NCI-H82 (cell line): Measurements from ENCODE around the gene ATP11A.
"Not testable (repeated sequence)": the region's sequence is repeated elsewhere in the genome, so short reads cannot be mapped to it uniquely, and the experiment has no call there.

Experiments used
- DNase-seq: peaks from one replicate; lab custom pipeline; 2025; lab: John Stamatoyannopoulos, UW

The ATP11A gene

DNA sequence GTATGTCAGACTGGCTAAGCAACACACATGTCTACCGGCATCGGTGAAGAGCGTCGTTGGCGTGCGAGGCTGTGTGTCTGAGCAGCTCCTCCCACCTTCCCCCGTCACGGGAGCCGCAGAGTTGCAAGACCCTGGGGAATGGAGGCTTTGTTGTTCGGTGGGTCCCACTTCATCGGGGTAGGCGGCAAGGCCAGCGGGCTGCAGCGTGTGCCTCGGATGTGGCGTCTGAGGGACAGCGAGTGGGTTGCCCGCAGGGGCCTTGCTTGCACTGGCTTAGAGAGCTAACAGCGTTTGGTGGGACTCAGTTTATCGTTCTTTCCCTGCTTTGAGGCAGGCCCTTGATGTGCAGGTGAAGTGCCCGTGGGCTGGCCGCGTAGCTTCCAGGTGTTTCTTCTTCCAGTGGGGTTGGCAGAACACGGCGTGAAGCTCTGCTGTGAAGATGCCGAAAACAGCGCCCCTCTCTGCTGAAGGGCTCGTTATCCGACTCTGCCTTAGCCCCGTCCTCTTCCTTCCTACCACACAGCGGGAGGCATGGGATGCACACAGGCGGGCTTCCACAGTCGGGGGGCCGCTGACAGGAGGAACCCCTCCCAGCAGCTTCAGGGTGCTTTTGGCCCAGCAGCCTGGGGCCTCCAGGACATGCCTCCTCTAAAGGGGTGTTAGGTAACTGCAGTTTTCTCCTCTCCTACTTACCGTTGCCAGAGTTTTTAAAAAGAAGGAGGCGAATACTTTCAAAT is 85.2 kb downstream of the ATP11A start:
- no peak for DNase-seq

DNA sequence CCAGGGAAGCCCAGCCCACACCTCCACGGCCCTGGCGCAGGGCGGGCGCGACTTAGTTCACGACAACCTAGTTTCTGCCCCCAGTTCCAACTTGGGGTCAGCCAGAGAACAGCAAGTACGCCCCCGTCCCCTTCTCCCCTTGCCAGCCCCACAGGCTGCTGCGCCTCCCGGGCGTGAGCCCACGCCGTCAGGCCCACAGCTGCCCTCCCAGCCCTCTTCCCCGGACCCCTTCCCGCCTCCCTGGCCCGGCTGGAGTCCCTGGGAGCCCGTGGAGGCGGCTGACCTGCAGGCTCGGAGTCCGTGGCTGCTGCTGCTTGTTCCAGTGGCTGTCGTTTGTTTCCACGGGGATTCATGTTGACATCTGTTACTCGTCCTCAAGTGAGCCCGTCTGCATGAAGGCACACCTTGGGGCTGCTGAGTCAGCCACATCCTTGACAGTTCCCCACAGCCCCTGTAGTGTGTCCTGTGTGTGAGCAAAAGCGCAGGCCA is 86.0 kb downstream of the ATP11A start:
- DNase-seq = no peak

DNA sequence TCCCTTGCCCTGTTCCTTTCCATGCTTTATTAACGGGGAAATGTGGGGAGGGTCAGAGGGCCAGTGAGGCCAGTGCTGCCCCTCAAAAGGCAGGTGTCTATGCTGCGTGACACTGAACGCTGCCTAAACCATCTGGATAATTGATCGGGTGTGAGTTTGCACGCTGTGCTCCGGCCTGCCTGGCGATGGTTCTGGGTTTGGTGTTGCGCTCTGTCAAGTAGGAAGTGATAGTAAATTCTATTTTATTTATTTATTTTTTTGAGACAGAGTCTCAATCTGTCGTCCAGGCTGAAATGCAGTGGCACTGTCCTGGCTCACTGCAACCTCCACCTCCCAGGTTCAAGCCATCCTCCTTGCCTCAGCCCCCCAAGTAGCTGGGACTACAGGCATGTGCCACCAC is 86.5 kb downstream of the ATP11A start:
- no peak for DNase-seq

DNA sequence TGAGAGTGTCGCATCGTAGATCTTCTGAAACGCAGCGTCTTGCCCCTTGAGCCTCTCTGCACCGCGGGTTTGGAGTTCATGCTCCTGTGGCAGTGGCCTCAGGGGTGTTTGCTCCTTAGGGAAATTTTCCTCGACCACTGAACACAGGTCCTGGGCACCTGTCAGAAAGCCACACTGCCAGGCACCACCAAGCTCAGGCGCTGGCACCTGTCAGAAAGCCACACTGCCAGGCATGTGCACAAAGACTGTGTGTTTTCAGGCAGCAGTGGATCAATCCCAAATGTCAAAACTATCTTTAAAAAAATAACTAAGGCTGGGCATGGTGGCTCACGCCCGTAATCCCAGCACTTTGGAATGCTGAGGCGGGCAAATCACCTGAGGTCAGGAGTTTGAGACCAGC is 87.1 kb downstream of the ATP11A start:
- no peak for DNase-seq

DNA sequence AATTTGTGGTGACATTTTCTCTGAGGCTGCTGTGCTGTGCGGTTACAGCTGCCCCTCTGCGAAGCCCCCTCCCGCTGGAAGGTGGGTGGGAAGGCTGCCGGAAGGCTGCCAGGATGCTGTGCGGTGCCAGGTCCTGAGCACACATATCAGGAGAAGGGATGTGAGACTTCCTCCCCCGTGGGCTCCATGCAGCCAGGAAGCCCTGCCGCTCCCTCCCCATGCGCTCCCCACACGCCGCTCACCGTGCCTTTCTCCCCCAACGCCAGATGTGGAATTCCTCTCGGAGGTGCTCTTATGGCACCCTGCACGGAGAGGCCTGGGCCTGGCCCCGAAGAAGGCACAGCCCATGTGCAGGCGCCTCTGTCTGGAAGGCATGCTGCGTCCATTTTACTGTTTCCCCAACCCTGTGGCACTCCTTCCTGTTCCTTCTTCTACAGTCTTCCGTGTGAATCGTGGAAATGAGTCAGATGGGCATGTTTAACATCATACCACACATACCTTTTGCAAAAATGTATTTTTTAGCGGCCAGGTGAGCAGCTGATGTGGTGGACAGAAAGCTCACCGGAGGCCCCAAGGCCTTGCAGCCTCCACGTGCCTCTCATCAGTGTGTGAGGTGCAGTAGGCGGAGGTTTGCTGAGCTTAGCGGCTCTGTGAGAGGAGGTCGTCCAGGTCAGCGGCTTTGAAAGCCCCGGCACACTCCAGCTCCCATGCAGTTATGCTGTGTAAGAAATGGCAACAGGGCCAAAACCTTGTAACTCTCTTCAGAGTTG is 88.0 kb downstream of the ATP11A start:
- DNase-seq = no peak

DNA sequence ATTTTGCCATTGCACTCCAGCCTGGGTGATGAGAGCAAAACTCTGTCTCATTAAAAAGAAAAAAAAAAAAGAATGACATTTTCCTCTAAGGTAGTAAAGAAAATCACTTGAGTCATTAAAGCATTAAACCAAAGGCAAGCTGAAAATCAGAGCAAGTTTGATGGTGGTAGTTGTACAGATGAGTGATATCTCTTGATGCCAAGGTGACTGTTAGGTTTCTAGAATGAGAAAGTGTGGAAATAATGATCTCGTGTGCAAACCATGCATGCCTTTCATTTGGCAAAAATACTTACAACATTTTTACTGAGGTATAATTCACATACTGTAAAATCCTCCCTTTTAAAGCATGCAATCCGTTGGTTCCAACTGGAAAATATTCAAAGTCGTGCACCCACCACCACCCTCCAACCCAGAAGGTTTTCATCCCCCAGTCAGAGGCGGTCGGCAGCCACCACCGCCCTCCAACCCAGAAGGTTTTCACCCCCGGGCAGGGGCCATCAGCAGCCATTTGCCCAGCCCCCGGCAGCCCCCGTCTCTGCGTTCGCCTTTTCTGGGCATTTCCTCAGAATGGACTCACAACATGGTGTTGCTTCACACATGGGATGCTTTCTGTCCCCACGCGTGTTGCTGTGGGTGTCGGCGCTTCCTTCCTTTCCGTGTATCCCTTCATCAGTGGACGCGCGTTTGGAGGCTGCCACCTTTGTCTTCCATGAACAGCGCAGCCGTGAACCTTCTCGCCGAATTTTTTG is 90.2 kb downstream of the ATP11A start:
- no peak for DNase-seq

DNA sequence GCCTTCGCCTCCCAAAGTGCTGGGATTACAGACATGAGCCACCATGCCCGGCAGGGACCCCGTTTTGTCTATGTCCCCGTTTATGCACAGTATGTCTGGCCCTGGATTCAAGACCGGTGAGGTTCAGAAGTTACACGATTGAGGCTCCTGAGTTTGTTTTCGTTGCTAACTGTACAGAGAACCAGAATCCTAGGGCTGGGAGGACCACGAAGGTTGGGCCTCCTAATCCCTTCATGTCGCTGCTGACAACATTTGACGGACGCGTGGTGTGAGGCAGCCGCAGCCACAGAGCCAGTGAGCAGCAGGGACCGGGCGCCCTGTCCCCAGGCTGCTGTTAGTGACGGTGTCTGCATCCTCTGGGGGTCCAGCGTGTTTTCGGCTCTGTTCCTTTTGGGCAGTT is 91.4 kb downstream of the ATP11A start:
- DNase-seq = peak; percentile 19

DNA sequence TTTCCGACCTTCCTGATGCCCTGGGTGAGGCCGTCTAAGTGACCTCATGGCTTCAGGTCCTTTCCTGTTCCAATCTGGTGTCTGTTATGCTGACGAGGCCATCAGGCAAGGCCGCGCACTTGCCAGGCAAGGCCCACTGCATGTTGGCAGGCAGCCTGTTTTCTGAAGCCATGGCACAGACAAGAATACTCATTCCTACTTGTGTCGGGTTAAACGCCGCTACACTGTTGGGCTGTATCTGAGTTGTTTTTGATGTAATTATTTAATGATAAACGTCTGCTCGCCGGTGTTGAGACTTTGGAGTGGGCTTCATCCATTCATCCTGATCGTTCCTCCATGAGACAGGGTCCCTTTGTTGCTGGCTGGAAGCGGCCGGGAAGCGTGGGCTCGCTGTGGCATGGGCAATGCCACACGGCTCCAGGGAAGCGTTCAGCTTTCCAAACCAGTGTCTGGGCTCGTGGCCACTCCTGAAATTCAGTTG is 92.1 kb downstream of the ATP11A start:
- no peak for DNase-seq

DNA sequence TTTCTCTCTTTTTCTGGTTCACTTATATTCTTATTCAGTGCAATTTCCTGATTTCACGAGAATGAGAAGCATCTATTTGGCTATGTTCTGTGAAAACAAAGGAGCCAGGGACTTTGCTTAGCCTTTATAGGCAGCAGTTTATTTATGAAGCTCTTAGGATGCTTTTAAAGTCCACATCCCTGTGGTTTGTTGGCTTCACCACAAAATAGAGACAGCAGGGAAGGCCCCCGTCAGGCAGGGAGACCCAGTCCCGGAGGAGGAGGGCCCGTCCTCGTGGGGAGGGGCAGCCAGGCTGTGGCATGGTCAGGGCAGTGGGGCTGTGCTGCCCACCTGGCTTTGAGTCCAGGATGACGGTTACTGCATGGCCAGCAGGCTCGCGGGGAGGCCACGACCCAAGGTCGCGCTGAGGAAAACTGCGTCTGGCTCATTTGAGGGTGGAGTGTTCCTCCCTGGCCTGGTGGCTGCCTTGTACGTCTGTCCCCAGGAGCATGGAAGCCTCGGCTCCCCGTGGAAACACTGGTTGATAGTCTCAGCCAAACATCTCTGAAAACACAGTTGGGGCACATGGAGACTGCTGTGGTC is 92.7 kb downstream of the ATP11A start:
- DNase-seq = no peak

DNA sequence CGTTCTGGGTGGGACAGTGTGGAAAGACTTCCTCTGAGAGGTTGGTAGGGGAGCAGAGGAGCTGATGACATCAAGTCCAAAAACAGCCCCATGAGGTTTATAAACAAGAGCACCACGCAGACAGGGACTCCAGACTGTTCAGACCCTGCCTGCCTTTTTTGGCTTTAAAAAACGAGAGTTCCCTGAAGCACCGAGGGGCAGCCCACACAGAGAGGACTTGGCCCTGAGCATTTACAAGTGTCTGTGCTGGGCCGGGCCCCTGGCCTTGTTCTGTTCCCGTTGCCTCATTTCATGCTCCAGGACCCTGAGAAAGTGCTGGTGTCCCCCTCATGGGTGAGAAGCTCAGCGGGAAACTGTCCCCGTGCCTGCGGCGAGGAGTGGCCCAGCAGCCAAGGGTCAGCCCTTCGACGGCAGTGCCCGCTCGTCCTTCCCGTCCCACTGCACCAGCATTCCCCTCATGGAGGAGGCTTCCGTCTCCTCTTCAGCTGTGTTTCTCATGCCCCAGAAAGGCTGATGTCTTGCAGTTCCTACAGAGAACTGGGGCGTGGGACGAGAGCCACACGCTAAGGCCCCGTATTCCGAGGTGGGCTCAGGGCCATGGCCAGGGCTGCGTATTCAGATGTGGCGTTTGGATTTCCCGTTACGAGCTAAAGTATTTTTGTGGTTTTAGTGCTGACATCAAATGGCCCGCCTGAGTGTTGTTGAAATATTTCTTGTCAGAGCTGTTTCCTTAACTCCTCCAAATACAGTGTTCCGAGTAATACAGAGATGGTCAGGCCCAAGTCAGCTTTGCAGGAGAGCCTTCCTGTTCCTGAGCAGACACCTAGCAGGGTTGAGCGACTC is 93.5 kb downstream of the ATP11A start:
- no peak for DNase-seq

DNA sequence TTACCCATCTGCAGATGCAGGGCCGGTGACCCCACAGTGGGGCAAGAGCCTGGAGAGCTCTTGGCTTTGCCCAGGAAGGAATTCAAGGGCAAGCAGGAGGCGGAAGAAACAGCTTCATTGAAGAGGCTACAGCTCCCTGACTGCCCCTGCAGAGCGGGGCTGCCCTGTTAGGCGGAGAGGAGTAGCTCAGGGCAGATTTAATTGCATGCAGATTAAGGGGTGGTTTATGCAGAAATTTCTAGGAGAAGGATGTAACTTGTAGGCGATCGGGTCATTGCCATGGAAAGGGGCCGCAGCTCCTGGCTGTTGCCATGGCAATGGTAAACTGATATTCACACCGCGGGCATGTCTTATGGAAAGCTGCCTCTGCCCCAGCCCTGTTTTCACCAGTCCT is 94.1 kb downstream of the ATP11A start:
- DNase-seq = no peak

DNA sequence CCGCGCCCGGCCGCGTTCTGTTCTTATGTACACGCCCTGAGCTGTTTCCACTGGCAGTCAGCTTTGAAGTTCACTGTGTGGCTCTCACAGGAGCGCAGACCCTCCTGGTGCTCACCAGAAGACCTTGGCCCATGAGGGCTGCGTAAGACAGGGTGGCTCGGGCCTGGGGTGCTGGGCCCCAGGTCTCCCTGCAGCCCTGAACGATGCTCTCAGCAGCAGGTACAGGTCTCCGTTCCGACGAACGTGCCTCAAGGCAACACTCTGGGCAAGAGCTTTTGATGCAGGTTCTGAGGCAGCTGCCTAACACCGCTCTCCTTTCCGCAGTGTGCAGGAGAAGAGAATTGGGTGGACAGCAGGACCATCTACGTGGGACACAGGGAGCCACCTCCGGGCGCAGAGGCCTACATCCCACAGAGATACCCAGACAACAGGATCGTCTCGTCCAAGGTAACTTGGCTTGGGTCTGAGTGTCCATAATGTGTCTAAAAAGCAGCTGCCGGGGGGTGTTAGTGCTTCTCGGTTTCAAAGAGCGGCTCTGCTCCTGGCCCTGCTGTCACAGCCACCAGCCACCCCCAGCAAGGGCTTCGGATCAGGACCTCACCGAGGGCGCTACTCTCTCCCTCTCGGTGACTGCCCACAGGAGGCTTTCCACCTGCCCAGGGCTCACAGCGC is 95.1 kb downstream of the ATP11A start:
- DNase-seq = no peak

DNA sequence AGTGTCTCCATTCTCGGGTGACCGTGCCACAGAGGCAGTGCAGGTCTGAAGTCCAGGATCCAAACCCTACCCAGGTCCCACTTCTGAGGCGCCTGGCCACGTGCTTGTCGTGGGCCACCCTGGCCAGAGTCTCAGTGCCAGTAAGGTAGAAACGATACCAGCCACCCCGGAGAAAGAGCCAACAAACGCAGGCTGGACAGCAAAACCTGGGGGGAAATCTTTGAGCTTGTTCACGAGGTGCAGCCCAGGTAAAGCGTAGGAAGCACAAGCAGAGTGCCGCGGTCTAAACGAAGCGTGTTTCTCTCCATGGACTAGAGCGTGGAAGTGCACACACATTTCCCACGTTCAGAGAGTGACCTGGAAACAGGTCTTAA is 95.6 kb downstream of the ATP11A start:
- DNase-seq = no peak

DNA sequence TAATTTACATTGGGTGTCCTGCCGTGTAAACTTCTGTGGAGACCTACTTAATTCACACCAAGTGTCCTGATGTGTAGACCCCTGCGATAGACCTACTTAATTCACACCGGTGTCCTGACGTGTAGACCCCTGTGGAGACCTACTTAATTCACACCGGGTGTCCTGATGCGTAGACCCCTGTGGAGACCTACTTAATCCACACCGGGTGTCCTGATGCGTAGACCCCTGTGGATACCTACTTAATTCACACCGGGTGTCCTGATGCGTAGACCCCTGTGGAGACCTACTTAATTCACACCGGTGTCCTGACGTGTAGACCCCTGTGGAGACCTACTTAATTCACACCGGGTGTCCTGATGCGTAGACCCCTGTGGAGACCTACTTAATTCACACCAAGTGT is 97.0 kb downstream of the ATP11A start:
- not testable (repeated sequence) for DNase-seq

DNA sequence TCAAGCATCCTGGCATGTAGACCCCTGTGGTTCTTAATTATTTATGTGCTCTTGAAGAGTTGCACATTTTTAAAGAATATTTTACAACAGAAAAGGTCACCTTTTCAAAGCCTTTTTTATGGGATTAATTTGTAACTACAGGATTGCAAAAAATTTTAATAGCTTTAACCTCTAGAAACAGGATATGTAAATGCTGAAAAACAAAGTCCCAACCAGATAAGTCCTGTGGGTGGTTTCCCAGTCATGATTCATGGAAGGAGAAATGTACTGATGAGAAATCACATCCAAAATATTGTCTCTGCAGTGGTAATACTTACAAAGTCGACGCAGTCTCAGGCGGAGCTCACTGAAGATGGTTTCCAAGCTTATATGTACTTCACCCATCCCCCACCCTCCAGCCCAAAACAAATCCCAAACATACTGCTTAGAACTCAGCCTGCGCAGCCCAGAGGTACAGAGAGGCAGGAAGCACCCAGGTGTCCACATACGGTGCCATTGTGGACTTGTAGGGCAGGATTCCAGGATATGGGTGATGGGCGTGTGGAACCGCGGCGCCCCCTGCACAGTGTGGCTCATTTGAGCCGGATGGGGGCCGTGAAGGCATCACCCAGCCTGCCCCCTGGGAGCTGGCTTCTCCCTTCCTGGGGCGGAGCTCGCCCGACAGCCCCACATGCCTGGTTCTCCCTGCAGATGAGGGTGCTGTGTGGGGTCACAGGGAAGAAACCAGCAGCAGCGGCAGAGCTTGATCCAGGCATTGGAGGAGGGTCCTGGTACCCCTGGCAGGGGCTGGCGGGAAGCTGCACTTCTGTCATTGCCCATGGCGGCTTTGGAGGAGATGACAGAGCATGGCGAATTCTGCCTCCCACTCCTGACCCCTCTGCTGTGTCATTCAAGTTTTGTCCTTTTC is 101.2 kb downstream of the ATP11A start:
- DNase-seq = no peak

DNA sequence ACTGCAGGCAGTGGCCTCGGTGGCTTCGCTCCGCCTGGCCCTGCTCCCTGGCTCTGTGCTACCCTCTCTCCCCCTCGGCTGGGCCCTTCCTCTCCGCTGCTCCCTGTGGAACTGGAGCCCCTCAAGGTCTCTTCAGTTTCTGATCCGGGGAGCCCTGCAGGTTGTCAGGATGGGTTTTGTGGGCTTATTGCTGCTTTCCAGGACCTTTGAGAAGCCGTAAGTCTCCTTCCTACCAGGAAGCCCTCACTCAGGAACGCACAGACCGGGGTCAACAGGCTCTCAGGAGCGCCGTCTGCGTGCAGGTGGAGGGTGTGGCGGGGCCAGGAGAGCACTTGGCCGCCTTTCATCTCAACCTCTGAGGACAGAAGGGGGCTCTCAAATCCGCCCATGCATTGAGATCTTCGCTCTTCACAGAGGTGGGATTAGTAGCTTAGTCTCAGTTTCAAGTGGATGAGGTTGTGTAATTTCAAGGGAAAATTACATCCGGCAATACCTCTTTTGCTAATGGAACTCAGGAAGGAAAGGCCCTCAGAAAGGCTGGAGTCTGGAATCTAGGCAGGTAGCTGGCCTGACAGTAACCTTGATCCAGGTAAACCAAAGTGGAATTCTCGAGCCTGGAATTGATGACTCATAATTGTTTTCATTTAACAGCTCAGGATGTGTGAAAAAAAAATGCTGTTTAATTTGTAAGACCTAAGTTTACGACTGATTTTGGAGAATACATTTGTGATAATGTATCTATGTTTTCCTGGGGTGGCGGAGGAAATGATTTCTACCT is 102.0 kb downstream of the ATP11A start:
- no peak for DNase-seq

DNA sequence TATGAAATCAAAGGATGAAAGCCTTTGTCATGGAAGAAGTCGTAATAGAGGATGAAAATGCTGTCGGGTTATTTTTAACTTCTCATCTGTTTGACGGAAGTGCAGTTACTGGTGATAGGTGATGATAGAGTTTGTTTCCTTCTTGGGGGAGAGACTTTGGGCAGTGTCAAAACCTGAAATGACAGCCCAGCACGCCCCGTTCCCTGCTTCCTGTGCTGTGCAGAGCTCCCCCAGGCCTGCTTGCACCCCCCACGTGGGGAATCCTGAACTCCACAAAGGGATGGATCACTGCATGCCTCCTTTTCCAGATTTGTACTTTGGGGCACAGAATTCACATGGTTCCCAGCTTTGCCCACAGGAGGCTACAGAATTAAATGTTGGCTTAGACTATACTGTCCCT is 102.7 kb downstream of the ATP11A start:
- no peak for DNase-seq

DNA sequence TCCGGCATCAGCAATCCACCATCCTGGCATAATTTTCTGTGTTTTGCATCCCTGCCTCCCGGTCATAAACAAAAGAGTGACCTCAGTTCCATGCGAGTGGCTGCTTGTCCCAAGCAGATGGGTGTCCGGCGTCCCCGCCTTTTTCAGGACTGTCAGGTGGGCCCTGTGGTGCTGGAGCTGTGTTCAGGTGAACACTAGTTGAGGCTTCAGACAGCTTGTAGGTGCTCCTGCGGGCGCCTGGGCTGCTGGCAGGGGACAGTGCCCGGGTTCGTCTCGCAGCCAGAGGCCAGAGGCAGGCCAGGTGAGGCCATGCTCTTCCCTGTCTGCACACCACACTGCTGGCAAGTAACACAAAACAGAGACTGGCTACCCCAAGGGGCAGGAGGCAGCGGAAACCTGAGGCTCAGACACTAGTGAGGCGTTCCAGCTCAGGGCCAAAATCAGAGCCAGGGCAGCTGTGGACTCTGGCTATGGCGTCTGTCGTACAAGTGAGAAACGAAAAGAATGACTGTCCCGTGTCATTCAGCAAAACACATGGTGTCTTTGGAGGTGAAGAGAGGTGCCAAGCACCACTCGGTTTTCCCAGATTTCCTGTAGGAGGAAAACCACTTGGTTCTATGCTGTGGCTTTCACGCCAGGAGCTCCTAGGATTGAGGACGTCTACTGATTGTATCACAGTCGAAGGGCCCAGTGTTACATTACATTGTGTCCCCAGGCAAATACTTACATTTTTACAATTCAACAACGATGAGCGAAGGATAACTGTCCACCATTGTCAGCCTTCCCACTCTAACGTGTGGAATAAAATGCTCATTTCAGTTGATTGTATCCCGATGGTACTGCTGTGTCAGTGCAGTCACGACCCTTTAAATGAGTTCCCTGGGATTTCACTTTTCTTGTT is 104.0 kb downstream of the ATP11A start:
- no peak for DNase-seq
